GM18526 (cell line): Measurements from ENCODE around the gene SLC10A7.

Experiments used
- POLR2A ChIP-seq: IDR thresholded peaks from 3 replicates; pipeline ENCODE4 v1.6.1; 2011; ENCODE audit not compliant: insufficient read length; ENCODE audit errors: extremely low read depth

SLC10A7 gene

DNA sequence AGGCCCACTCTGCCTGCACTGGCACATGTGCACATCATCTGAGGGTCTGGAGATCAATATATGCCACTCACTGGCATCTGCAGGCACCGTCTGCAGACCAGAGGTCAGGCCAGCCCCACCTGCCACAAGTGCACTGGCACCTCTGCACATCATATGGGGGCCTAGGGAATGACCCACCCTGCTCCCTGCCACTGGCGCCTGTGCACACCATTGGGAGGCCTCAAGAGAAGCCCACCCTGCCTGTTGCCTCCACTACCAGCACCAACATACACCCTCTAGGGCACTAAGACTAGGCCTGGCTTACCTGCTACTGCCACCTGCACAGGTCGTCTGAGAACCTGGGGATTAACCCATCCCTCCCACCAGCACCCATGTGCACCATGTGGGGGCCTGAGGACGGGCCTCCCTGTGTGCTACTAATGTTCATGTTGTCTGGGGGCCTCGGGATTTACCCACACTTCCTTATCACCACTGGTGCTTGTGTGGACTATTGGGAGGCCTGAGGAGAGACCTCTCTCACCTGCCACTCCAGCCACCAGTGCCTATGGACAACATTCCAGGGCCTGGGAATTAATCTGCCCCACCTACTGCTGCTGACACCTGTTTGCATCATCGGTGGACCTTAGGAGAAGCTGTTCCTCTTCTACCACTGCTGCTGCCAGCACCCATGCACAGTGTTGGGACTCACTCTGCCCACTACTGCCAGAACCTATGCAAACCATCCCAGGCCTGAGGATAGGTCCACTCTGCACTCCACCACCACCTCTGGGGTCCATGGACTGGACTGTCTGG lies 193.7 kb downstream of the SLC10A7 start:
- no peak for TF ChIP-seq POLR2A

DNA sequence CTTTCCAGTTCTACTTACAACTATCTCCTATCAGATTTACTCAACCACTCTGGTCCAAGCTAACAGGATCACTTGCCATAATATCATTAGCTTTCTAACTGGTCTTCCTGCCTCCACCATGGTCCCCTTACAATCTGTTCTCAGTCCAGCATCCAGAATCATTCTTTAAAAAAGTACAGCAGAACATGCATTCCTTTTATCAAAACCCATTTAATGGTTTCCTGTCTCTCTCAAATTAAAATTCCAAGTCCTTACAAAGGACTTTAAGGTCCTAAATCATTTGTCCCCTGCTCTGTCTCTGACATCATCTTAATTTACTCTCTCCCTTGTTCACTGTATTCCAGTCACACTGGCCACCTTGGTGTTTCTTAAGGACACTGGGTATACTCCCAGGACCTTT lies 202.8 kb downstream of the SLC10A7 start:
- no peak for TF ChIP-seq POLR2A

DNA sequence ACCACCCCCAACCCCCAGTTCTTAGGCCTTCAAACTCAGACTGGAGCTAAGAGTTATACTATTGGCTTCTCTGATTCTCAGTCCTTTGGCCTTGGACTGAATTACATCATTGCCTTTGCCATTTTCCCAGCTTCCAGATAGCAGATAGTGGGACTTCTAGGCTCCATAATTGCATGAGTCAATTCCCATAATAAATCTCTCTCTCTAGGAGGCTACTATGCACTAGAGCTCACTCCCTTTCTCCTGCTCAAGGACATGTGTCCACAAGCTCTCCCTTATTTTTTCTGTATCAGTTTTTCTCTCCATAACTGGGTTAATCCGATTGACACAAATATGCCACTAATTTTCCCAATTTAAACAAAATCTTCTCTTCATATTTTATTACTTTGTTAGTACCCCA lies 204.0 kb downstream of the SLC10A7 start:
- no peak for TF ChIP-seq POLR2A

DNA sequence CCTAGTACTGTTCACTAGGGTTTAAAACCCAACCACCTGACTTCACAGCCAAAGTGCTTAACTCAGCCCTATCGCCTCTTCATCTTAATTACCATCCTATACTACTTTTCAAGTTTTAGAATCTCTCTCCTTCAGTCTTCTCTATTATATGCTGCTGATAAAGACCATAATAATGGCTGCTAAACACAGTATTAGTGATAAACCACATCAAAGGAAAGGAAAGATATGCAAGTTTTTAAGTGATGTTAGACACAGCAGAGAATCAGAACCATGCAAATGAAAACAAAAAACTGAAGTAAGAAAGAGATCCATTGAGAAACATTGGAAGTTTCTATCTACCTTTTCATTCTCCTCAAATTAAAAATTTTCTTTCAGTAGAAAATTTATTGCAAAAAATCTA lies 206.6 kb downstream of the SLC10A7 start:
- no peak for TF ChIP-seq POLR2A

DNA sequence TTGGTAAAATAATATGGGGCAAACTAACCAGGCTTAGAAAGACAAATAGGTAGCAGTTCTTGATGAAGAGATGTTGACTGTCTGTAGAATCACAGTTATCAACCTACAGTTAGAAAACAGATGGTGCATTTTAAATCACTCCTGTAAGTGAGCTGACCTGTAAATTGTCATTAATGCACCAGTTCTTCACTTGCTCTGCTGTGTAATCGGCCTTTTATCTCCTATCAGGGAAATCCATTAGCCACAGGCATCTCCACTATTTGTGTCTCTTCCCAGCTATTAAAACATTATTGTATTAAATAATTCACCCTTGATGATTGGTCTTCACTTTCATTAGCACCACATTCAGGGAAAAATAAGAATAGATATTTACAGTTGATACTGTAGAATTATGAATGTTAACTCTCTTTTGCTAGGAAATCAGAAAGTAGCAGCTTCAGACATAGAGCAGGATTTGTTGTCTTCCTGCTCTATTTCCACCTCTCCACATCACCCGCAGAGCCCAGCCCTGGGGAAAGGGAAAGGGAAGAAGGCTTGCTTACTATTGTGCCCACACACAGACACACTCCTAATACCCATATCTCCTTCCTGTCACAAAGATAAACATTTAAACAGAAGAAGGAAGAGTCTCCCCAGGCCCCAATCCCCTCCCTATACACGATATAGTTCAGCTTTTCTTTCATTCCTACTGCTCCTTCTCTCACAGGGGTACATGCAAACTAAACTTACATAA lies 210.3 kb downstream of the SLC10A7 start:
- no peak for TF ChIP-seq POLR2A

DNA sequence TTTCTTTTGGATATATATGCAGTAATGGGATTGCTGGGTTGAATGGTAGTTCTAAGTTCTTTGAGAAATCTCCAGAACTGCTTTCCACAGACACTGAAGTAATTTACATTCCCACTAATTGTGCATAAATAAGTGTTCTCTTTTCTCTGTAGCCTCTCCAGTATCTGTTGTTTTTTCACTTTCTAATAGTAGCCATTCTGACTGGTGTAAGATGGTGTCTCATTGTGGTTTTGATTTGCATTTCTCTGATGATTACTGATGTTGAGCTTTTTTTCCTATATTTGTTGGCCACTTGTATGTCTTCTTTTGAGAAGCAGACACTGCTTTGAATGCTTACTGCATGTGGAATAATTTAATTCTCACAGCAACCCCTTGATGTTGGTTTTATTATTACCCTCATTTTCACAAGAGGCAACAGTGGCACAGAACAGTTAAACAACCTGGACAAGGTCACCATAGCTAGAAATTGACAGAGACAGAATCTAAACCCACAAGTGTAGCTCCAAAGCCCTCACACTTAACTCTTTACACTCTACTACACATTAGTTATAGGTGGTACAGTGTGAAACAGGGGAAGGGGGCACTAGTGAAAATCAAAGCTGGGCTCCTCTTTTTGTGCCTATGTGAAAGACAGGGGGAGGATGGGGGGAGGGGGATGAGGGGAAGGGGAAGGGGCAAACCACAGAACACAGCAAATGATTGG lies 211.3 kb downstream of the SLC10A7 start:
- TF ChIP-seq POLR2A = no peak

DNA sequence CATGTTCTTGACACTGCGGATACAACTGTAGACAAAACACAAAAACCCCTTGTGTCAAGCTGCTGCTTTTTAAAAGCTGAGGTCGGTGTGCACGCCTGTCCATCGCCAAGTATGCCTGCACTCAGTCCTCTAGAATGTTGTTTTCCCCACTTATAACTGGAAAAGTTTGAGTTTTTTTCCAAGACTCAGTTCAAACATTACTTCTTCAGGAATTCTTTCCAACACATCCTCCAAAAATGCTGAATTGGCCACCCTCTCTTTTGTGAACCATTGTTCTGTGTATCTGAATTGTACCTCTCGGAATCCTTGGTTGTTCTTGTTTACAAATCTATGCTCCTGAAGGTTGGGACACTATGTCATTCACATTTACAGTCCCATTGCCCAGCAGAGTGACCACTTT lies 212.8 kb downstream of the SLC10A7 start:
- TF ChIP-seq POLR2A = no peak

DNA sequence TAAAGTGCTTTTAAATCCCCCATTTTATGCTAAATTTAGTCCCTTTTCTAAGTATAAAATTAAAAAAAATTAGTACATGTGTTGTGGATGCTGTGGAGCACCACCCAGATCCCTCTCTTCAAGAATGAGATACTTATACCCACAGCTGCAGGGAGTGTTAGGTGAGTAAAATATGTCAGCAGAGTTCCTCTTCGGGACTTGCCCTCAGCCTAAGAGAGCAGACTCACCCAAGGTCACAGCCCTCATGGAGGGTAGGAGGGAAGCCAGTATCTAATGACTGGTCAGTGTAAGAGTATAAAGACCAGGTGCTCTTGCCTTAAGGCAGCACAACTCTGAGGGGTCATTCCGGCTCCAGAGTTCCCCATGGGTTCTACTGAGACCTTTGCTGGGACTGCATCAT lies 218.9 kb downstream of the SLC10A7 start:
- TF ChIP-seq POLR2A = no peak

DNA sequence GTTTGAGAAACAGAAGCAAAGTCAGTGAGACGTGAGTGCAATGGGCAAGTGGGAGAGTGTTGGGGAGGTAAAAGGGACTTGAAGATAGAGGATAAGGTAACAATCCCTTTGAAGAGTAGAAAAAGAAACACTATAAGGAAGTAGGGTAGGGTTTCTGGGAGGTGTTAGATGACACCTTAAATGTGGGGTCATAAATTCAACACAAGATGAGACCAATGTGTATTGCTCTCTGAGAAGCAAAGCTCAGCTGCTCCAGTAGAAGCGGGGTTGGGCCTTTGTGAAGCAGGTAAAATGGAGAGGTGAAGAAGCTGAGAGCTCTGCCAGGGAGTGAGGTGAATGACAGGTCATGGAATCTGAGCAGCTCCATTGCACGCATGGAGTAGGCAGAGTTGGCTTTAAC lies 222.1 kb downstream of the SLC10A7 start:
- TF ChIP-seq POLR2A = no peak

DNA sequence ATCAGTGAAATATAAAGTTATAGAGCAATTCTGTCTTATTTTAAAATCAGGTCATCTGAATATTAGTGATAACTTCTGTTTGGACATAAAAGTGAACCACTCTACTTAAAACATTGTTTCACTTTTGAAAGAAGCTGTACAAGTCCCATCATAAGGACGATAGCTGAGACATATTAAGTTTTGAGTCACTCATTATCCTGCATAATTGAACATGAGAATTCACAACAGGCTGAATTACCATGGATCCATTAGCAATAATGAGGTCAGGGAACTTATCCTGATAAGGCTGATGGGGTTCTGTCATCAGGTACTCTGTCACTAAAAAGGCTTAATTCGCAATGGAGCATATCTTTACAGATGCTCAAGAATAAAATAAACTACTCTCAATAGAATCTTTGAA lies 227.0 kb downstream of the SLC10A7 start:
- TF ChIP-seq POLR2A = no peak

DNA sequence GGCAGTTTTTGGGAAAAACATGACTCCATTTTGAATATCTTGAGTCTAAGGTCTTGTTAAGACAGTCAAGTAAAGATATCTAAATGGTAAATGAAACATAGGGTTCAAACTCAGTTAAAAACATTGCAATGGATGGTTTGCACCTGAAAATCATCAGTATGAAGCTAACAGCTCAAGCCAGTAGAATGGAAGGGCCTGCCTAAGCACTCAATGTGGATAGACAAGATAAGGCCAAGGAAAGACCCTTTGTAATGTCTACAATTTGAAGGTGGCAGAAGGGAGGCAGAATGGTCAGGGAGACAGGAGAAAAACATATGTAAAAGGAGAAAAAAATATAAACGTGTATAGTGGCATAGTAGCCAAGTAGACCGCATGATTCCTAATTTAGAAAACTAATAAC lies 229.2 kb downstream of the SLC10A7 start:
- no peak for TF ChIP-seq POLR2A

DNA sequence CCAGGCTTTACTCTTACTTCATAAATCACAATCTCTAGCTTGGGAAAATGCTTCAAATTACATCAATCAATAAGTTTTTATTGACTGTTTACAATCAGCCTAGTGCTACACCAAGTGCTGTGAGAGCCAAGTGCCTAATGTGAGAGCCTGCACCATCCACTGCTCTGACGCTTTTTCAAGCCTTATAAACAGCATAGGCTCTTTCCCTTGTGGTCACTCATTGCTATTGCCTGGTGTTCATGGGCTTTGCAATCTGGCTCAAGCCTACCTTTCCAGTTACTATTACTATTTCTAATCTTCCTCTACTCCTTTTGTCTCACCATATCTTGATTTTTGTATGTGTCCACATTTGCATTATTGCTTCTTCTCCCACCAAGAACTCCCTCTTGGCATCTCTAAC lies 230.4 kb downstream of the SLC10A7 start:
- no peak for TF ChIP-seq POLR2A

DNA sequence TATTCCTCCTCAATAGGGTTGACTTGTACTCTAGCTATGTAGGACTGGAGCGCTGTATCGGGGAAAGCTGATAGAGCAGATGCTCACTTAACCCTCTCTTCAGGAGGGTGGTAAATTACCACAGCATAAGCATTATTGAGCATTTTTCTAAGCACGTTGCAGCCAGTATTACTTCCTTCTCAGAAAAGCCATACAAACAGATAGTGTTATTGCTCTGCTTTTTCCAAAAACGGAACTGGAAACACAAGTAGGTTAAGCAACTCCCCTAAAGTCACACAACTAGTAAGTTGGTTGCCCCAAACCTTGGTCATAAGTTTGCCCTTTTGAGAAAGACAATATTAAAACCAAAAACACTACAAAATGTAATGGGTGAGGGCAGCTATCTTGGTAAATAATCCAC lies 233.5 kb downstream of the SLC10A7 start:
- no peak for TF ChIP-seq POLR2A

DNA sequence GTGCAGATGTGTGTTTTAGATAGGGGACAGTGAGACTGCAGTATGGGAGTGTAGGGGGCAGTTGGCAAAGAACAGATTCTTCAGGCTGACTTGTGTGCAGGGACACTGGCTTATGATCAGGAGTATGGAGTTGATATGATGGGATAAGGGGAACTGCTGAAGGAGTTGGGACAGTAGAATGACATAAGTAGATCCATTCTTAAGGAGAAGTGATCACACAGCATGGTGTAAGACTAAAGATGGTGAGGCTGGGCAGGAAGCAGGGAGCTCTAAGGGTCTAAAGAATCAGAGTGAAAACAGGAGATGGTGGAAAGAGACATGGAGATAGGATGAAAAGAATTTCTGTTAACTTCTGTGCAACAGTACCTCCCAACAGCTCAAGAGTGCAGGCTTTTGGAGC lies 236.7 kb downstream of the SLC10A7 start:
- no peak for TF ChIP-seq POLR2A

DNA sequence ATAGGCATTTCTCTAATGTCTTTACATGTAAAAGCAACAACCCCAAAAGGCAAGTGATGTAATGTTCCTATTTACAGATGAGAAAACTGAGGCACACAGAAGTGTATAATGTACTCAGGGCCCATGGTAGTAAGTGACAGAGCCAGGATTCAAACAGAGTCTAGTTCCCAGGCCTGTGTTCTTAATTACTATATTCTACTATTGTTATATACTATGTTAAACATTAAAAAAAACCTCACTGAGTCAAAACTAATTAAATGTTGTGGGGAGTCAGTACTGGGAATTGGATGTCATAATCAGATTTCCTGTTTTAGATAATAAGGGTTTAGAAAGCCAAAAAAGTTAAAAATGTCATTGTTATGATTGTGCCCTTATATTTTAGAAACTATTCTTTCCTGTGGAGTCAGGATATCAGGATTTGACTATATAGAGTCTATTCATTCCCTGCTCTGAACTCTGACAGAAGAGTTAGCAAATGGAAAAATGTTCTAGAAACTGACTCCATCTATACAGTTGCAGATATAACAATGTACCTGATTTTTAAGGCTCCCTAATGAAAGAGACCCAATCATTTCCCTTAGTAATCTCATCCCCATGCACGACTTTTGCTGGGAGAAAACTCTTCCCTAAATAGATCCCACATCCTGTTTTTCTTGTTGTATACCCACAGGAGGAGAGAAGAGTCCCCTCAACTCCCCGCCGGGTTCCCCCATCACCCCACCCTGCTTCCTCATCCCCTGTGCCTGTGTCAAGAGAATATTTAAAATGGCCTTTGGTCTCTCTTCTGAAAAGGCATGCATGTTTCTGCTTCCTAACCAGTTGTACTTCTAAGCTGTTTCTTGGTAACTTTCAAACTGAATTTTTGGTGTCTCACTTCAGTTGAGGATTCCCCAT lies 237.7 kb downstream of the SLC10A7 start:
- no peak for TF ChIP-seq POLR2A
